Effector CD4-positive, alpha-beta T cell (primary cell): ENCODE data around the gene EIF4B.

Experiments used
- DNase-seq: peaks from one replicate; pipeline ENCODE4 v3.0.0-alpha.2; 2020

The EIF4B gene

GRCh38 chr12:53059434-53060063, 53.3 kb downstream of the EIF4B start:
- no peak for DNase-seq

GRCh38 chr12:53060064-53060720, 53.9 kb downstream of the EIF4B start:
- DNase-seq: no peak

- DNase-seq: no peak
Measured at GRCh38 chr12:53060721-53061276, 54.5 kb downstream of the EIF4B start.

- no peak for DNase-seq
Measured at GRCh38 chr12:53061404-53062010, 55.3 kb downstream of the EIF4B start.

- no peak for DNase-seq
Measured at GRCh38 chr12:53062011-53062961, 56.0 kb downstream of the EIF4B start.

GRCh38 chr12:53062977-53063707, 56.9 kb downstream of the EIF4B start:
- DNase-seq: no peak

- no peak for DNase-seq
Measured at GRCh38 chr12:53063708-53064612, 57.7 kb downstream of the EIF4B start.

- no peak for DNase-seq
Measured at GRCh38 chr12:53064613-53065436, 58.6 kb downstream of the EIF4B start.

- DNase-seq: no peak
Measured at GRCh38 chr12:53065470-53065869, 59.2 kb downstream of the EIF4B start.

GRCh38 chr12:53065975-53066931, 60.0 kb downstream of the EIF4B start:
- DNase-seq: peak; percentile 66

GRCh38 chr12:53067074-53067992, 61.1 kb downstream of the EIF4B start:
- DNase-seq: no peak

- DNase-seq: no peak
Measured at GRCh38 chr12:53067993-53068770, 61.9 kb downstream of the EIF4B start.

GRCh38 chr12:53068811-53069585, 62.7 kb downstream of the EIF4B start:
- DNase-seq: no peak

- DNase-seq: no peak
Measured at GRCh38 chr12:53069621-53070410, 63.6 kb downstream of the EIF4B start.

GRCh38 chr12:53070877-53071492, 64.7 kb downstream of the EIF4B start:
- DNase-seq: no peak
